ENCODE measurements around the gene WNT7A.

GRCh38 chr3:13785351-13785750 is 94.5 kb downstream of the WNT7A start:
- TF ChIP-seq, protein P1, sequence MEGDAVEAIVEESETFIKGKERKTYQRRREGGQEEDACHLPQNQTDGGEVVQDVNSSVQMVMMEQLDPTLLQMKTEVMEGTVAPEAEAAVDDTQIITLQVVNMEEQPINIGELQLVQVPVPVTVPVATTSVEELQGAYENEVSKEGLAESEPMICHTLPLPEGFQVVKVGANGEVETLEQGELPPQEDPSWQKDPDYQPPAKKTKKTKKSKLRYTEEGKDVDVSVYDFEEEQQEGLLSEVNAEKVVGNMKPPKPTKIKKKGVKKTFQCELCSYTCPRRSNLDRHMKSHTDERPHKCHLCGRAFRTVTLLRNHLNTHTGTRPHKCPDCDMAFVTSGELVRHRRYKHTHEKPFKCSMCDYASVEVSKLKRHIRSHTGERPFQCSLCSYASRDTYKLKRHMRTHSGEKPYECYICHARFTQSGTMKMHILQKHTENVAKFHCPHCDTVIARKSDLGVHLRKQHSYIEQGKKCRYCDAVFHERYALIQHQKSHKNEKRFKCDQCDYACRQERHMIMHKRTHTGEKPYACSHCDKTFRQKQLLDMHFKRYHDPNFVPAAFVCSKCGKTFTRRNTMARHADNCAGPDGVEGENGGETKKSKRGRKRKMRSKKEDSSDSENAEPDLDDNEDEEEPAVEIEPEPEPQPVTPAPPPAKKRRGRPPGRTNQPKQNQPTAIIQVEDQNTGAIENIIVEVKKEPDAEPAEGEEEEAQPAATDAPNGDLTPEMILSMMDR (IDR thresholded peaks at IDR 0.05): no peak
- TF ChIP-seq EZH2 (IDR thresholded peaks at IDR 0.05; ENCODE audit: borderline replicate concordance, insufficient read depth, low read depth, low read length, poor library complexity, severe bottlenecking): no peak

Measured in B cell (primary cell).